ENCODE data around the gene MYH11.

DNA sequence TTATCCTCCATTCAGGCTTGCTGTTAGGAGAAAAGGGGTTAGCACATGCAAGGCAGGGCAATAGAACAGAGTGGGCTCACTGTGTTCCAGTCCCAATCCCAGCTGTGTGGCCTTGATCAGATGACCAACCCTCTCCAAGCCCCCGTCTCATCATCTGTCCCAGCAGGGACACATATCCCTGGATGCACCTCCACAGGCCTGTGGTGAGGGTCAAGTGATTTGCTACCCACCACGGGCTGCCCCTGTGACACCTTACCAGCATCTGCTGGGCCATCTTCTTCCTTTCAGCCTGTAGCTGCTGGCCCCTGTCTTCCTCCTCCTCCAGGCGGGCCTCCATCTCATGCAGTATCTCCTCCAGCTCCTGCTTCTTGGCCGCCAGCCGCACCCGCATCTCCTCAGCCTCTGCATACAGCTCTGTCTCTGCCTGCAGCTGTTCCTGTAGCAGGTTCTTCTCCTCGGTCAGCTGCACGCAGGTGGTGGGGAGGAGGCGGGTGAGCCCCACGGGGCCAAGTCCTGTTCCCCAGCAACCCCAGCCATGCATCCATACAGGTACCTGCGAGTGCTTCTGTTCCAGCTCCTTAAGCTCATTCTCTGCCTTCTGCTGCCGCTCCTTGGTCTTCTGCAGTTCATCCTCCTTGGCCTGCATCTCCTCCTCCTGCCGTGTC, 115.5 kb downstream of the MYH11 start:
- TF ChIP-seq POLR2A (IDR thresholded peaks at IDR 0.05; ENCODE audit: low read depth, low read length) (no peak), CBX3 (IDR thresholded peaks at IDR 0.05; ENCODE audit: borderline replicate concordance, low read depth) (no peak), SPI1 (IDR thresholded peaks at IDR 0.05; ENCODE audit: borderline replicate concordance, insufficient read depth, low read depth, low read length) (no peak)
- TF ChIP-seq, protein P1, sequence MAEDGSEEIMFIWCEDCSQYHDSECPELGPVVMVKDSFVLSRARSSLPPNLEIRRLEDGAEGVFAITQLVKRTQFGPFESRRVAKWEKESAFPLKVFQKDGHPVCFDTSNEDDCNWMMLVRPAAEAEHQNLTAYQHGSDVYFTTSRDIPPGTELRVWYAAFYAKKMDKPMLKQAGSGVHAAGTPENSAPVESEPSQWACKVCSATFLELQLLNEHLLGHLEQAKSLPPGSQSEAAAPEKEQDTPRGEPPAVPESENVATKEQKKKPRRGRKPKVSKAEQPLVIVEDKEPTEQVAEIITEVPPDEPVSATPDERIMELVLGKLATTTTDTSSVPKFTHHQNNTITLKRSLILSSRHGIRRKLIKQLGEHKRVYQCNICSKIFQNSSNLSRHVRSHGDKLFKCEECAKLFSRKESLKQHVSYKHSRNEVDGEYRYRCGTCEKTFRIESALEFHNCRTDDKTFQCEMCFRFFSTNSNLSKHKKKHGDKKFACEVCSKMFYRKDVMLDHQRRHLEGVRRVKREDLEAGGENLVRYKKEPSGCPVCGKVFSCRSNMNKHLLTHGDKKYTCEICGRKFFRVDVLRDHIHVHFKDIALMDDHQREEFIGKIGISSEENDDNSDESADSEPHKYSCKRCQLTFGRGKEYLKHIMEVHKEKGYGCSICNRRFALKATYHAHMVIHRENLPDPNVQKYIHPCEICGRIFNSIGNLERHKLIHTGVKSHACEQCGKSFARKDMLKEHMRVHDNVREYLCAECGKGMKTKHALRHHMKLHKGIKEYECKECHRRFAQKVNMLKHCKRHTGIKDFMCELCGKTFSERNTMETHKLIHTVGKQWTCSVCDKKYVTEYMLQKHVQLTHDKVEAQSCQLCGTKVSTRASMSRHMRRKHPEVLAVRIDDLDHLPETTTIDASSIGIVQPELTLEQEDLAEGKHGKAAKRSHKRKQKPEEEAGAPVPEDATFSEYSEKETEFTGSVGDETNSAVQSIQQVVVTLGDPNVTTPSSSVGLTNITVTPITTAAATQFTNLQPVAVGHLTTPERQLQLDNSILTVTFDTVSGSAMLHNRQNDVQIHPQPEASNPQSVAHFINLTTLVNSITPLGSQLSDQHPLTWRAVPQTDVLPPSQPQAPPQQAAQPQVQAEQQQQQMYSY (CRISPR knock-in tag; IDR thresholded peaks at IDR 0.05): no peak
